ENCODE data around the gene CENPM. TPM values are rescaled to one million over a fixed set of nuclear protein-coding genes. Genes with fewer than 3 reads are reported as not detected.

CENPM gene
- total and polyA plus RNA-seq, 7 donors = 0.52 to 2.3 (median 1.1) TPM; not detected in 1

DNA sequence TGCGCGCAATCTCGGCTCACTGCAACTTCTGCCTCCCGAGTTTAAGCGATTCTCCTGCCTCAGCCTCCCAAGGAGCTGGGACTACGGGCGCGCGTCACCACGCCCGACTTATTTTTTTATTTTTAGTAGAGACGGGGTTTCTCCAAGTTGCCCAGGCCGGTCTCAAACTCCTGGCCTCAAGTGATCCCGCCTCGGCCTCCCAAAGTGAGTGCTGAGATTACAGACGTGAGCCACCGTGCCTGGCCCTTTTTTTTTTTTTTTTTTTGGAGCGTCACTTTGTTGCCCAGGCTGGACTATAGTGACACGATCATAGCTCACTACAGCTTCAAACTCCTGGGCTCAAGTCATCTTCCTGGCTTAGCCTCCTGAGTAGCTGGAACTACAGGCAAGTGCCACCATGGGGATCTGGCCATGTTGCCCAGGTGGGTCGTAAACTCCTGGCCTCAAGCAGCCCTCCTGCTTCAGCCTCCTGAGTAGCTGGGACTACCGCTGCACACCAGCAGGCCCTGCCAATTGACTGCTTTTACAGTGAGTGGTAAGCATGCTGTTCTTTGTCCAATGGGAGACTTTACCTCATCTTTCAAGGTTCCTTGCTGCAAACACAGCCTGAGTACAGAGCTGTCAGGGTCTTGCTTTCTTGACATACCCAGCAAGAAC lies 600 bp upstream of the CENPM start:
- peak overlapping the region; percentile 70 for H3K27ac ChIP-seq
- TF ChIP-seq, protein P1, sequence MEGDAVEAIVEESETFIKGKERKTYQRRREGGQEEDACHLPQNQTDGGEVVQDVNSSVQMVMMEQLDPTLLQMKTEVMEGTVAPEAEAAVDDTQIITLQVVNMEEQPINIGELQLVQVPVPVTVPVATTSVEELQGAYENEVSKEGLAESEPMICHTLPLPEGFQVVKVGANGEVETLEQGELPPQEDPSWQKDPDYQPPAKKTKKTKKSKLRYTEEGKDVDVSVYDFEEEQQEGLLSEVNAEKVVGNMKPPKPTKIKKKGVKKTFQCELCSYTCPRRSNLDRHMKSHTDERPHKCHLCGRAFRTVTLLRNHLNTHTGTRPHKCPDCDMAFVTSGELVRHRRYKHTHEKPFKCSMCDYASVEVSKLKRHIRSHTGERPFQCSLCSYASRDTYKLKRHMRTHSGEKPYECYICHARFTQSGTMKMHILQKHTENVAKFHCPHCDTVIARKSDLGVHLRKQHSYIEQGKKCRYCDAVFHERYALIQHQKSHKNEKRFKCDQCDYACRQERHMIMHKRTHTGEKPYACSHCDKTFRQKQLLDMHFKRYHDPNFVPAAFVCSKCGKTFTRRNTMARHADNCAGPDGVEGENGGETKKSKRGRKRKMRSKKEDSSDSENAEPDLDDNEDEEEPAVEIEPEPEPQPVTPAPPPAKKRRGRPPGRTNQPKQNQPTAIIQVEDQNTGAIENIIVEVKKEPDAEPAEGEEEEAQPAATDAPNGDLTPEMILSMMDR (IDR thresholded peaks at IDR 0.05) = no peak
- DNase-seq (no peak), ATAC-seq (no peak)
- intact Hi-C loops (cut with DNase I) = no loop called here
- no peaks in the 10 kb centered on the region for H3K9me3 ChIP-seq
- peak overlapping the region; percentile 82 for H3K4me3 ChIP-seq
- H3K4me1 ChIP-seq = peaks cover 8% of the 10 kb centered on the region
- no peaks in the 10 kb centered on the region for H3K27me3 ChIP-seq (ENCODE audit: insufficient read depth in 3 of 3, low read length in 2 of 3)
- H3K36me3 ChIP-seq (ENCODE audit: insufficient read depth in 1 of 2, low read depth in 1 of 2) = no peaks in the 10 kb centered on the region
- WGBS, 3 donors = 67 to 72% (median 68%) methylated on average over 20 to 21 of the region's 21 CpGs

DNA sequence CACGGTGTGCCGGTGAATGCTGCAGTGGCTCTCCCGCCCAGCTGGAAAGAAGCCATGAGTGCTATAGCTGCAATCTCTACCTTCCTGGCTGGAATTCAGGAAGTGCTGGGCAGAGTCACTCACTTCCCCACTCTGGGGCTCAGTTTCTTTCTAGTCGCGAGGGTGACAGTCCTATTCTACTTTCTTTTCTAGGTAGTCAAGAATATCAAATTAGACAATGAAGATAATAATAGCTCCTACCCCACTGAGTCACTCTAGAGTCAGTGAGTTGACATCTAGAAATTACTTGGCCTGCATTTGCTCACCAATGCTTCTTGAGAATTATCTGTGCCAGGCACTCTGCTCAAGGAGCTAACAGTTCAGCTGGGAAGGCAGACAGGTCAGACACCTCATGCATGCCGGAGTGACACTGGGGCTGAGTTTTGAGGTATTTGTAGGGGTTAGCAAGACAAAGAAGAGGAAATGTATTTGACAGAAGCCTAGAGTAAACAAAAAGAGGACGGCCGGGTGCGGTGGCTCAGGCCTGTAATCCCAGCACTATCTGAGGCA lies 3.2 kb downstream of the CENPM start:
- 76 to 79% (median 79%) methylated on average over 9 of the region's 9 CpGs for WGBS, 3 donors
- H3K9me3 ChIP-seq = no peaks in the 10 kb centered on the region
- TF ChIP-seq, protein P1 (IDR thresholded peaks at IDR 0.05) = no peak
- no peak overlapping the region for H3K4me3 ChIP-seq
- no peaks in the 10 kb centered on the region for H3K36me3 ChIP-seq (ENCODE audit: insufficient read depth in 1 of 2, low read depth in 1 of 2)
- intact Hi-C loops (cut with DNase I) = no loop called here
- no peaks in the 10 kb centered on the region for H3K27me3 ChIP-seq (ENCODE audit: insufficient read depth in 3 of 3, low read length in 2 of 3)
- H3K27ac ChIP-seq = peak overlapping the region; percentile 28
- H3K4me1 ChIP-seq = peaks cover 16% of the 10 kb centered on the region
- ATAC-seq (peak in 2 of 4 donors; percentile 6 to 24), DNase-seq (no peak)

DNA sequence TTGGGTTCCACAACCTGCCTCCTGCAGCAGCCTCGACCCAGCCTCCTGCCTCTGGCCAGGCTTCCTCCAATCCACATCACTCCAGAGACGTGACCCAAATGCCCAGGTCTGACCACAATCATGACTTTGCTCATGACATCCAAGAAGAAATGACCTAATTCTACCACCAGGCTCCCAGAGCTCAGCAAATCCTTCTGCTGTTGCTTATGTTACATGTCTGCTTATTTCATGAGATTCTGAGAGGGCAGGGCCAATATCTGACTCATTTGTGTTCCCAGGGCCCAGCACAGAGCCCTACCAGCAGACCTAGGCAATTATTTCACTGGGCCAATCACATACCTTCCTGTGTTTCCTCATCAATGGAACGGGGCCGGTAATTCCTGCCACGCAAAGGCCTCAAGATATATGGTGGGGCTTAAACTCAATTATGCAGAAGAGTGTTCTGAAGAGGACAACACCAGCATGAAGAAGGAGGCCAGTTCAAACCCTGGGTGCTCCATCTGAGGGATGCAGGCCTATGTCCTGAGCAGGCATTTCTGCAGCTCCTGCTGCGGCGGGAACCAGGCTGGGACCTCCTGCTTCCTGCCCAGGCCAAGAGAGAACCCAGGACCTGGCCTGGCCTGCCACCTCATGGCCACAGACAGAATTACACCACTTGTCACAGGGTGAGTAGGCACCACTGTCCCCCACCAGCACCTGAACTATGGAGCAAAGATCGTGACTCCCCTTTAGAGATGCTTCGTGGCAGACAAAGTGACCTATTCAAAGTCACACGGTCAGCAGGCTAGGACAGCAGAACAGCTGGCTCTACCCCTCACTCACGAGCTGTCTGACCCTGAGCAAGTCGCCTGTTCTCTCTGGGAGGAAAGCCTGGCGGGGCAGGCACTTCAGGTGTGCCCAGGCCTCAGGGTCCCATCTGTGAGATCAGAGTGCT lies 5.9 kb downstream of the CENPM start:
- peak; percentile 86 to 91 for DNase-seq
- WGBS, 3 donors = 43 to 60% (median 49%) methylated on average over 13 of the region's 13 CpGs
- Histone ChIP-seq H3K27ac (peak overlapping the region; percentile 26), H3K9me3 (no peaks in the 10 kb centered on the region), H3K36me3 (ENCODE audit: insufficient read depth in 1 of 2, low read depth in 1 of 2) (no peaks in the 10 kb centered on the region), H3K27me3 (ENCODE audit: insufficient read depth in 3 of 3, low read length in 2 of 3) (no peaks in the 10 kb centered on the region), H3K4me3 (no peak overlapping the region), H3K4me1 (peaks cover 13% of the 10 kb centered on the region)
- ATAC-seq = peak; percentile 81 to 87 (median 85)
- TF ChIP-seq, protein P1 (IDR thresholded peaks at IDR 0.05) = peak; percentile 97
- intact Hi-C loops (cut with DNase I) = loop anchor here (1.0 to 2.0 kb wide), 5 partner anchors 119 to 244 kb away; no protein-coding TSS in a partner anchor

DNA sequence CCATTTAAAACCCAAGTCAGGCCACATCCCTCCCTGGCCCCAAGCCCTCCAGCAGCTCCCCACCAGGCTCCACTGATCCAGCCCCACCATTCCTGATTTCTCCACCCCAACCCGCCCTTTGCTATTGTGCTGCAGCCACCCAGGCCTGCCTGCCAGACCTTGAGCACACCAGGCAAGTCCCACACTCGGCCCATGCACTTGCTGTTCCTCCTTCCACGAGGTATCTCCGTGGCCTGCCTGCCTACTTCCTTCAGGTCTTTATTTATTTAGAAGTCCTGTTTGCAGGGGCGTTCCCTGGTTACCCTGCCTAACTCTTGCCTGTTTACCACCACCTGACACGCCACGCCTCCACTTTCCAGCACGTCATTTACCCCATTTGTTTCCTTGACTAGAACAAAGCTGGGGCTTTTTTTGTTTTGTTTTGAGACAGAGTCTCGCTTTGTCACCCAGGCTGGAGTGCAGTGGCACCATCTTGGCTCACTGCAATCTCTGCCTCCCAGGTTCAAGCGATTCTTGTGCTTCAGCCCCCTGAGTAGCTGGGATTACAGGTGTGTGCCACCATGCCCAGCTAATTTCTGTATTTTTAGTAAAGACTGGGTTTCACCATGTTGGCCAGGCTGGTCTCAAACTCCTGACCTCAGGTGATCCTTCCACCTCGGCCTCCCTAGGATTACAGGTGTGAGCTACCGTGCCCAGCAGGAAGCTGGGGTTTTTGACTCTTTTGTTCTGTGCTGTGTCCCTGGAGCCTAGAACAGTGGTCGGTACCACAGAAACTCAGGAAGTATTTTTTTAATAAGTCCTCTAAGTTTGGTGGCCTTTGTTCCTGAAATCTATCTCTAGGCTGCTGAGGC lies 6.7 kb downstream of the CENPM start:
- no peaks in the 10 kb centered on the region for H3K27me3 ChIP-seq (ENCODE audit: insufficient read depth in 3 of 3, low read length in 2 of 3)
- DNase-seq (no peak), ATAC-seq (no peak)
- H3K36me3 ChIP-seq (ENCODE audit: insufficient read depth in 1 of 2, low read depth in 1 of 2) = no peaks in the 10 kb centered on the region
- intact Hi-C loops (cut with DNase I) = loop anchor here (2.0 kb wide), 3 partner anchors 191 to 243 kb away; no protein-coding TSS in a partner anchor
- TF ChIP-seq, protein P1 (IDR thresholded peaks at IDR 0.05) = no peak
- no peaks in the 10 kb centered on the region for H3K9me3 ChIP-seq
- 82 to 92% (median 84%) methylated on average over 13 of the region's 13 CpGs for WGBS, 3 donors
- peaks cover 8% of the 10 kb centered on the region for H3K4me1 ChIP-seq
- no peak overlapping the region for H3K4me3 ChIP-seq
- peak overlapping the region; percentile 18 for H3K27ac ChIP-seq

Measured in psoas muscle (tissue), 8 donors.